HEK293T (cell line): Measurements from ENCODE around the gene GLG1.

Source experiments
- CTCF ChIA-PET: fragments of 350-600 bp; formaldehyde crosslinking; extraction: SDS; loops from one replicate; lab custom pipeline; 2021; ENCODE audit warnings: antibody characterized with exemption, inconsistent platforms; lab: Yijun Ruan, JAX
- POLR2A ChIA-PET: fragments of 350-600 bp; formaldehyde crosslinking; extraction: SDS; loops from one replicate; lab custom pipeline; 2020; ENCODE audit warnings: antibody characterized with exemption, inconsistent platforms; lab: Yijun Ruan, JAX
- DNase-seq: peaks from one replicate; pipeline ENCODE4 v3.0.0; 2012; ENCODE audit warnings: mixed read lengths; ENCODE audit errors: extremely low spot score
- ARNT ChIP-seq: fragments of 450-650 bp; IDR thresholded peaks from 2 replicates; pipeline ENCODE4 v1.6.1; 2017; ENCODE audit warnings: mild to moderate bottlenecking
- BHLHE40 ChIP-seq: fragments of 450-650 bp; IDR thresholded peaks from 2 replicates; pipeline ENCODE4 v1.6.1; 2016; ENCODE audit warnings: mild to moderate bottlenecking, moderate library complexity, borderline replicate concordance
- CTBP1 ChIP-seq: fragments of 450-650 bp; IDR thresholded peaks from 2 replicates; pipeline ENCODE4 v1.6.1; 2016; ENCODE audit warnings: borderline replicate concordance
- ELF4 ChIP-seq: fragments of 450-650 bp; IDR thresholded peaks from 2 replicates; pipeline ENCODE4 v1.6.1; 2017; ENCODE audit warnings: antibody characterized with exemption
- FOXA1 ChIP-seq: fragments of 450-650 bp; IDR thresholded peaks from 2 replicates; pipeline ENCODE4 v1.6.1; 2016; ENCODE audit warnings: mild to moderate bottlenecking
- FOXK2 ChIP-seq: fragments of 450-650 bp; IDR thresholded peaks from 2 replicates; pipeline ENCODE4 v1.6.1; 2016; ENCODE audit warnings: mild to moderate bottlenecking
- FOXM1 ChIP-seq: fragments of 450-650 bp; IDR thresholded peaks from 2 replicates; pipeline ENCODE4 v1.6.1; 2017; ENCODE audit warnings: mild to moderate bottlenecking, borderline replicate concordance
- HDGF ChIP-seq: fragments of 450-650 bp; IDR thresholded peaks from 2 replicates; pipeline ENCODE4 v1.6.1; 2017; ENCODE audit warnings: antibody characterized with exemption, borderline replicate concordance
- L3MBTL2 ChIP-seq: fragments of 450-650 bp; conservative IDR thresholded peaks from 2 replicates; pipeline ENCODE4 v1.6.1; 2016; ENCODE audit warnings: mild to moderate bottlenecking
- LEF1 ChIP-seq: fragments of 450-650 bp; IDR thresholded peaks from 2 replicates; pipeline ENCODE4 v1.6.1; 2017; ENCODE audit warnings: mild to moderate bottlenecking, borderline replicate concordance
- NFRKB ChIP-seq: fragments of 450-650 bp; IDR thresholded peaks from 2 replicates; pipeline ENCODE4 v1.6.1; 2016; ENCODE audit warnings: mild to moderate bottlenecking, moderate library complexity
- SP1 ChIP-seq: fragments of 450-650 bp; IDR thresholded peaks from 2 replicates; pipeline ENCODE4 v1.6.1; 2017
- SUZ12 ChIP-seq: fragments of 450-650 bp; IDR thresholded peaks from 2 replicates; pipeline ENCODE4 v1.6.1; 2016; ENCODE audit warnings: mild to moderate bottlenecking
- TARDBP ChIP-seq: fragments of 450-650 bp; IDR thresholded peaks from 2 replicates; pipeline ENCODE4 v1.6.1; 2016
- ZNF384 ChIP-seq: fragments of 450-650 bp; IDR thresholded peaks from 2 replicates; pipeline ENCODE4 v1.6.1; 2016
- TF ChIP-seq, protein P1 (sequence below): fragments of 450-650 bp; IDR thresholded peaks from 2 replicates; pipeline ENCODE4 v1.6.1; 2016

Gene GLG1

DNA sequence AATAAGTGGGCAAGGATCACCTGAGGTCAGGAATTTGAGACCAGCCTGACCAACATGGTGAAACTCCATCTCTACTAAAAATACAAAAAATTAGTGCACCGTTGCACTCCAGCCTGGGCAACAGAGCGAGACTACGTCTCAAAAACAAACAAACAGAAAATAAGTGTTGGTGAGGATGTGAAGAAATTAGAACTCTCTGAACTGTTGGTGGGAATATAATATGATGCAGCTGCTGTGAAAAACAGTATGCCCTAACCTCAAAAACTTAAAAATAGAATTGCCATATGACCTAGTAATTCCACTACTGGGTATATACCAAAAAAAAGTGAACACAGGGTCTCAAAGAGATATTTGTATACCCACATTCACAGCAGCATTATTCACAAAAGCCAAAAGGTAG is 26.1 kb downstream of the GLG1 start:
- CTCF ChIA-PET = no interaction called here
- DNase-seq = no peak
- POLR2A ChIA-PET = no interaction called here
- TF ChIP-seq BHLHE40 (no peak), SUZ12 (no peak), ARNT (no peak), LEF1 (no peak), FOXA1 (no peak), FOXK2 (no peak), ELF4 (no peak), TARDBP (no peak), L3MBTL2 (no peak), FOXM1 (no peak), HDGF (no peak), SP1 (no peak), CTBP1 (no peak)

DNA sequence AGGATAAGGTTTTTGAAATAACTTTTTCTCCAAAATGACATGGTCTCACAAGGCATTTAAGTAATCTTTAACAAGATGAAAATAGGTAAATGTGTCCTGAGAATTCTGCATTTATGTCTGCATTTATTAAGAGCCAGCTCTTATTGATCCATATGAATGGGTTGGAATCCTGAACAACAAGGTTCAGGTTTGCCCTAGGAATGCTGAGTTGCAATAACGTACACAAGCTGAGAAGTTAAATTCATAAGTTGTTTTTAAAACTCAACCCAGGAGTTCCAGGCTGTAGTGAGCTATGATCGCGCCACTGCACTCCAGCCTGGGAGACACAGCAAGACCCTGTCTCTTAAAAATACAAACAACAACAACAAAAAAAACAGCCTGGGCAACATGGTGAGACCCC is 28.1 kb downstream of the GLG1 start:
- DNase-seq = no peak
- CTCF ChIA-PET = no interaction called here
- POLR2A ChIA-PET = interaction anchor here (1.9 kb wide), 1 partner anchor 28 kb away, joined by 9 read pairs; the partner anchor contains the start of gene GLG1
- TF ChIP-seq CTBP1 (no peak), BHLHE40 (no peak), LEF1 (no peak), FOXA1 (no peak), NFRKB (no peak), SP1 (no peak), ELF4 (no peak), FOXK2 (no peak), SUZ12 (no peak), FOXM1 (no peak), HDGF (no peak), ARNT (no peak), ZNF384 (no peak), L3MBTL2 (no peak), TARDBP (no peak)
- TF ChIP-seq, protein P1, sequence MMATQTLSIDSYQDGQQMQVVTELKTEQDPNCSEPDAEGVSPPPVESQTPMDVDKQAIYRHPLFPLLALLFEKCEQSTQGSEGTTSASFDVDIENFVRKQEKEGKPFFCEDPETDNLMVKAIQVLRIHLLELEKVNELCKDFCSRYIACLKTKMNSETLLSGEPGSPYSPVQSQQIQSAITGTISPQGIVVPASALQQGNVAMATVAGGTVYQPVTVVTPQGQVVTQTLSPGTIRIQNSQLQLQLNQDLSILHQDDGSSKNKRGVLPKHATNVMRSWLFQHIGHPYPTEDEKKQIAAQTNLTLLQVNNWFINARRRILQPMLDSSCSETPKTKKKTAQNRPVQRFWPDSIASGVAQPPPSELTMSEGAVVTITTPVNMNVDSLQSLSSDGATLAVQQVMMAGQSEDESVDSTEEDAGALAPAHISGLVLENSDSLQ = no peak

DNA sequence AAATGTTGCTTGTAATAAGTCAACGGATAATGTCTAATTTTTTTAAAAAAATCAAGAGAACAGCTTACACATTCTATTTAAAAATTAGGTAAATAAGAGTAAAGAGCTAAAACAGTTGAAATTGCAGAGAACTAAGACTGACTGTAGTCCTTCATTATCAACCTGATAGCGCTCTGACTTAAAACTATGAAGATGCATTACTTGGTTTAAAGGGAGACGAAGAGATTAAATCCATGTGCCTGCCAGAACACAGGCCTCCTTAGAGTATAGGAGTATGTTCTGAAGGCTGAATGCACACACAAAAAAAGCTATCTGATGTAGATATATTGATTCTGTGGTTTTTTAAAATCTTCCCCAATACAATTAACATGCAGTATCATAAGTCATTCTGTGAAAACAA is 28.5 kb downstream of the GLG1 start:
- ChIA-PET CTCF (no interaction called here), POLR2A (interaction anchor here (1.9 kb wide), 1 partner anchor 28 kb away, joined by 9 read pairs; the partner anchor contains the start of gene GLG1)
- no peak for DNase-seq
- TF ChIP-seq TARDBP (no peak), ARNT (no peak), ELF4 (no peak), SP1 (no peak), ZNF384 (no peak), HDGF (no peak), CTBP1 (no peak), FOXA1 (no peak), SUZ12 (no peak), FOXK2 (no peak), BHLHE40 (no peak), FOXM1 (no peak)
- TF ChIP-seq, protein P1 = no peak

DNA sequence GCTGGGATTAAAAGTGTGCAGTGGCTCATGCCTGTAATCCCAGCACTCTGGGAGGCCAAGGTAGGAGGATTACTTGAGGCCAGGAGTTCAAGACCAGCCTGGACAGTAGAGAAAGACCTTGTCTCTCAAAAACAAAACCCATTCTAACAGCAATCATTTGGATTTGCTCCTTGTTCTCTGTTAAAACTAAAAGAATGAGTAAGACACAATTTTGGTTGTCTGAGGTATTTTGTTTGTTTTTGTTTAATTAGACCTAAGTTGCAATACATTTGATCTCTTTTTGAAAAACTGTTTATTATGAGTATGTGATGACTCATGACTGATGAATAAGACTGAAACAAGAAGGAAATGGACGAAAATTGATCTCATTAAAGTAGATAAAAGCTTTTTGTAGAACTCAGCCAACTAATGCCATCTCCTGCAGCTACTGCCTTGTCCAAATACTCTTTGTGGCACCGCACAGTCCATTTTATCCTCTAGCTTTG is 29.0 kb downstream of the GLG1 start:
- POLR2A ChIA-PET = interaction anchor here (1.9 kb wide), 1 partner anchor 29 kb away, joined by 9 read pairs; the partner anchor contains the start of gene GLG1
- TF ChIP-seq ARNT = no peak
- CTCF ChIA-PET = no interaction called here
- no peak for DNase-seq

DNA sequence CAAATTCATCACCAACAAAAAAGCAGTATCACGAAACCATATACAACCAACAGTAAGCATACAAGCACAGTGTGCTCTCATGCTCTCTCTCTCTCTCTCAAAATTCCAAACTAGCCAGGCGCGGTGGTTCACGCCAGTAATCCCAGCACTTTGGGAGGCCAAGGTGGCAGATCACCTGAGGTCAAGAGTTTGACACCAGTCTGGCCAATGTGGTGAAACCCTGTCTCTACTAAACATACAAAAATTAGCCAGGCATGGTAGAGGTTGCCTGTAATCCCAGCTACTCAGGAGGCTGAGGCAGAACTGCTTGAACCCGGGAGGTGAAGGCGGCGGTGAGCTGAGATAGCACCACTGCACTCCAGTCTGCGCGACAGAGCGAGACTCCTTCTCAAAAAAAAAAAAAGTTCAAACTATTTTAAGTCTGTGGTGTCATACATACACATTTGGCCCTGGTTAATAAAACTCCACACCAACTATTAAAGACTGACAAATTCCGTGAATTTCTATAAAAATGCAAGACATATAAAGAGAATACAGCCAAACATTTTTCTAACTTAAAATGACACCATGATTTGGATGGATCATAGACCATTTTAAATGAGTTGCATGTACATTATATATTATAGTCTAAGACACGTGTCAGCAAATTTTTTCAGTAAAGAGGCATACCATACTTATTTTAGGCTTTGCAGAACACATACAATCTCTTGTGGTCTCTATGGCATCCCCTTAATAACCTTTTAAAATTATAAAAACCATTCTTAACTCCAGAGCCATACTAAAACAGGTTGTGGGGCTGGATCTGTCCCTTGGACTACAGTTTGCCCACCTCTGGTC is 30.9 kb downstream of the GLG1 start:
- TF ChIP-seq HDGF = no peak
- no peak for TF ChIP-seq LEF1
- no peak for TF ChIP-seq NFRKB
- no peak for TF ChIP-seq L3MBTL2
- no peak for TF ChIP-seq ARNT
- no peak for TF ChIP-seq FOXK2
- no peak for TF ChIP-seq ZNF384
- TF ChIP-seq CTBP1 = no peak
- no peak for TF ChIP-seq FOXA1
- TF ChIP-seq ELF4 = no peak
- no peak for TF ChIP-seq SUZ12
- CTCF ChIA-PET = no interaction called here
- POLR2A ChIA-PET = no interaction called here
- no peak for DNase-seq

DNA sequence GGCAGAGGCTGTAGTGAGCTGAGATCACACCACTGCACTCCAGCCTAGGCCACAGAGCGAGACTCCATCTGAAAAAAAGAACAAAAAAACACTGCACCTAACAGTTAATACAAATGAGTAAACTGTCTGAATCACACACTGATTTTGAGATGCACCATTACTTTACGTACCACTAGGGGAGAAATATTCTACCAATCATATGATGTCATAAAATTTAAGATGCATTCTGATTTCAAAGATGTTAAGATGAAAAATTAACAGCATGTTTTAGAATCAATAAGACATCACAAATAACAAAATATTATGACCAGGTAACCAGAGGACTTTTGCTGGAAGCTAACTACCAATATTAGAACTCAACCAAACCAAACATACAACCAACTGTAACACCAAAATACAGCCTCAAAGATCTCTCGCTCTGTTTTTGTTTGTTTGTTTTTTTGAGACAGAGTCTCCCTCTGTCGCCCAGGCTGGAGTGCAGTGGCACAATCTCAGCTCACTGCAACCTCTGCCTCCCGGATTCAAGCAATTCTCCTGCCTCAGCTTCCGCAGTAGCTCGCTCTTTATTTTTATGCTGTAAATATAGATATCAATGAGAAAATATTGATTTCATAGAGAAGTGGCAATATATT is 31.6 kb downstream of the GLG1 start:
- ChIA-PET POLR2A (no interaction called here), CTCF (no interaction called here)
- DNase-seq = no peak
- TF ChIP-seq FOXK2 (no peak), SUZ12 (no peak)
- TF ChIP-seq, protein P1 = no peak
